HEK293 (cell line): ENCODE results near the gene DNMT3A.

Experiments used
- CTCF ChIA-PET: fragments of 350-600 bp; formaldehyde crosslinking; extraction: SDS; loops from one replicate; lab custom pipeline; 2021; ENCODE audit warnings: antibody characterized with exemption; lab: Yijun Ruan, JAX
- POLR2A ChIA-PET: fragments of 300-600 bp; formaldehyde crosslinking; extraction: SDS; loops from one replicate; lab custom pipeline; 2020; ENCODE audit warnings: antibody characterized with exemption, inconsistent platforms; lab: Yijun Ruan, JAX
- H3K27ac ChIP-seq: fragments of 200-500 bp; sonication (Bioruptor generic); 2 replicates; pipeline ENCODE4 v1.5.1; 2014; ENCODE audit warnings: low read depth, low read length, control low read depth, inconsistent platforms; ENCODE audit errors: extremely low read depth
- H3K36me3 ChIP-seq, 2 experiments: fragments of 200-500 bp in 1 of 2; sonication (Bioruptor generic) in 1 of 2; 1 replicate in 1 of 2; 2 replicates in 1 of 2; pipeline ENCODE4 v1.5.1; 2014 to 2017; ENCODE audit warnings: inconsistent platforms in 2 of 2, low read length in 2 of 2; ENCODE audit not compliant: control insufficient read depth in 2 of 2, insufficient read depth in 1 of 2
- H3K4me1 ChIP-seq: fragments of 200-500 bp; sonication (Bioruptor generic); 2 replicates; pipeline ENCODE4 v1.5.1; 2014; ENCODE audit warnings: mild to moderate bottlenecking, low read length, inconsistent platforms; ENCODE audit not compliant: control insufficient read depth, insufficient read depth
- H3K4me3 ChIP-seq: 2 replicates; pipeline ENCODE4 v1.5.1; 2011; ENCODE audit warnings: low read depth, mild to moderate bottlenecking, control low read depth, low read length, moderate library complexity
- H3K9me3 ChIP-seq: fragments of 200-500 bp; sonication (Bioruptor generic); 2 replicates; pipeline ENCODE4 v1.5.1; 2014; ENCODE audit warnings: low read depth, low read length, inconsistent platforms; ENCODE audit not compliant: control insufficient read depth, insufficient read depth
- GLI2 ChIP-seq: fragments of 450-650 bp; formaldehyde crosslinking; IDR thresholded peaks from 2 replicates; pipeline ENCODE4; 2017; ENCODE audit warnings: missing biosample characterization, missing genetic modification characterization, low read depth, borderline replicate concordance
- REPIN1 ChIP-seq: fragments of 450-650 bp; formaldehyde crosslinking; IDR thresholded peaks from 2 replicates; pipeline ENCODE4 v1.5.1; 2017; ENCODE audit warnings: missing biosample characterization, missing genetic modification characterization, low read depth
- SCRT2 ChIP-seq: fragments of 450-650 bp; formaldehyde crosslinking; IDR thresholded peaks from 2 replicates; pipeline ENCODE4 v1.5.1; 2016; ENCODE audit warnings: missing biosample characterization, missing genetic modification characterization
- WT1 ChIP-seq: fragments of 450-650 bp; formaldehyde crosslinking; IDR thresholded peaks from 2 replicates; pipeline ENCODE4 v1.5.1; 2016; ENCODE audit warnings: missing biosample characterization, missing genetic modification characterization
- ZBTB7A ChIP-seq: fragments of 450-650 bp; formaldehyde crosslinking; IDR thresholded peaks from 2 replicates; pipeline ENCODE4 v1.5.1; 2016; ENCODE audit warnings: low read depth, missing biosample characterization, missing genetic modification characterization
- ZIC2 ChIP-seq: fragments of 450-650 bp; formaldehyde crosslinking; IDR thresholded peaks from 2 replicates; pipeline ENCODE4 v1.5.1; 2016; ENCODE audit warnings: missing biosample characterization, missing genetic modification characterization
- ZNF132 ChIP-seq: fragments of 450-650 bp; formaldehyde crosslinking; IDR thresholded peaks from 2 replicates; pipeline ENCODE4 v1.5.1; 2017; ENCODE audit warnings: missing biosample characterization, missing genetic modification characterization, borderline replicate concordance
- ZNF169 ChIP-seq: fragments of 450-650 bp; formaldehyde crosslinking; IDR thresholded peaks from 2 replicates; pipeline ENCODE4 v1.5.1; 2016; ENCODE audit warnings: missing biosample characterization, missing genetic modification characterization
- ZNF221 ChIP-seq: fragments of 450-650 bp; formaldehyde crosslinking; IDR thresholded peaks from 2 replicates; pipeline ENCODE4 v1.5.1; 2017; ENCODE audit warnings: missing biosample characterization, missing genetic modification characterization, borderline replicate concordance
- ZNF394 ChIP-seq: fragments of 450-650 bp; formaldehyde crosslinking; IDR thresholded peaks from 2 replicates; pipeline ENCODE4 v1.5.1; 2016; ENCODE audit warnings: missing biosample characterization, missing genetic modification characterization, mild to moderate bottlenecking, moderate library complexity, borderline replicate concordance
- ZNF596 ChIP-seq: fragments of 450-650 bp; IDR thresholded peaks from 2 replicates; pipeline ENCODE4 v1.5.0; 2018; ENCODE audit warnings: missing biosample characterization, mild to moderate bottlenecking, missing genetic modification characterization, moderate library complexity
- ZNF623 ChIP-seq: fragments of 450-650 bp; formaldehyde crosslinking; IDR thresholded peaks from 2 replicates; pipeline ENCODE4 v1.5.1; 2016; ENCODE audit warnings: missing biosample characterization, missing genetic modification characterization
- ZNF830 ChIP-seq: fragments of 450-650 bp; IDR thresholded peaks from 2 replicates; pipeline ENCODE4 v1.5.0; 2018; ENCODE audit warnings: missing biosample characterization, missing genetic modification characterization, low read depth, mild to moderate bottlenecking, moderate library complexity
- TF ChIP-seq, protein P1 (sequence below): fragments of 450-650 bp; formaldehyde crosslinking; IDR thresholded peaks from 2 replicates; pipeline ENCODE4 v1.5.1; 2016; ENCODE audit warnings: missing biosample characterization, missing genetic modification characterization, borderline replicate concordance
- TF ChIP-seq, protein P2 (sequence below): fragments of 450-650 bp; formaldehyde crosslinking; IDR thresholded peaks from 2 replicates; pipeline ENCODE4 v1.5.1; 2016; ENCODE audit warnings: missing biosample characterization, missing genetic modification characterization
- TF ChIP-seq, protein P3 (sequence below): fragments of 450-650 bp; formaldehyde crosslinking; IDR thresholded peaks from 2 replicates; pipeline ENCODE4 v1.5.1; 2016; ENCODE audit warnings: missing biosample characterization, missing genetic modification characterization
- TF ChIP-seq, protein P4 (sequence below): fragments of 450-650 bp; formaldehyde crosslinking; IDR thresholded peaks from 2 replicates; pipeline ENCODE4 v1.5.1; 2016; ENCODE audit warnings: missing biosample characterization, missing genetic modification characterization
- TF ChIP-seq, protein P5 (sequence below): fragments of 450-650 bp; formaldehyde crosslinking; IDR thresholded peaks from 2 replicates; pipeline ENCODE4 v1.5.1; 2016; ENCODE audit warnings: missing biosample characterization, missing genetic modification characterization
- TF ChIP-seq, protein P6 (sequence below): fragments of 450-650 bp; formaldehyde crosslinking; IDR thresholded peaks from 2 replicates; pipeline ENCODE4 v1.5.1; 2017; ENCODE audit warnings: missing biosample characterization, missing genetic modification characterization

The DNMT3A gene

DNA sequence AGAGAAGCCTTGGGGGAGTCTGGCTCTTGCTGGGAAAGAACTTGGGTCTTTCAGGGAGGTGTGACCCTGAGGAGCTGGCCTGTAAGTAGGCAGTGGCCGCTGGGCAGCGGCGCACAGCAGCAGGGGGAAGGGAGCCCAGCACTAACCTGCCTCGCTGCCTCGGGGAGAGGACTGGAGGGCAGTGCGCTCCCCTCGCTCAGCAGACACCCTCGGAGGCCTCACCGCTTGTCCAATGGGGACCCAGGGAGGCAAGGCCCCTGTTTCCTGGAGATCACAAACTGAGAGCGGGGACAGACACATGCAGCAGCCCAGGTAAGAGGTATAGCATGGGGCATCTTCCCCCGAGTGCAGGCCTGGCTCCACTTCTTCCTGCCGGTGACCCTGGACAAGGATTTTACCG is 3.3 kb downstream of the DNMT3A start:
- CTCF ChIA-PET, result interaction anchor here (0.6 to 1.9 kb wide), 4 partner anchors 10 to 29 kb away, joined by 3 to 5 read pairs (median 4); no protein-coding TSS in a partner anchor
- Histone ChIP-seq H3K4me1 (peaks cover 11% of the 10 kb centered on the region; the same call in 1 of the 2 replicates), H3K36me3 (no peaks in the 10 kb centered on the region), H3K27ac (no peak overlapping the region; the same call in 1 of the 2 replicates), H3K9me3 (no peaks in the 10 kb centered on the region), H3K4me3 (no peak overlapping the region)
- POLR2A ChIA-PET, result no interaction called here
- TF ChIP-seq, protein P1, sequence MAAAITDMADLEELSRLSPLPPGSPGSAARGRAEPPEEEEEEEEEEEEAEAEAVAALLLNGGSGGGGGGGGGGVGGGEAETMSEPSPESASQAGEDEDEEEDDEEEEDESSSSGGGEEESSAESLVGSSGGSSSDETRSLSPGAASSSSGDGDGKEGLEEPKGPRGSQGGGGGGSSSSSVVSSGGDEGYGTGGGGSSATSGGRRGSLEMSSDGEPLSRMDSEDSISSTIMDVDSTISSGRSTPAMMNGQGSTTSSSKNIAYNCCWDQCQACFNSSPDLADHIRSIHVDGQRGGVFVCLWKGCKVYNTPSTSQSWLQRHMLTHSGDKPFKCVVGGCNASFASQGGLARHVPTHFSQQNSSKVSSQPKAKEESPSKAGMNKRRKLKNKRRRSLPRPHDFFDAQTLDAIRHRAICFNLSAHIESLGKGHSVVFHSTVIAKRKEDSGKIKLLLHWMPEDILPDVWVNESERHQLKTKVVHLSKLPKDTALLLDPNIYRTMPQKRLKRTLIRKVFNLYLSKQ (tag by site-specific recombination), result no peak
- no peak for TF ChIP-seq SCRT2 (tag by site-specific recombination)
- TF ChIP-seq, protein P2, sequence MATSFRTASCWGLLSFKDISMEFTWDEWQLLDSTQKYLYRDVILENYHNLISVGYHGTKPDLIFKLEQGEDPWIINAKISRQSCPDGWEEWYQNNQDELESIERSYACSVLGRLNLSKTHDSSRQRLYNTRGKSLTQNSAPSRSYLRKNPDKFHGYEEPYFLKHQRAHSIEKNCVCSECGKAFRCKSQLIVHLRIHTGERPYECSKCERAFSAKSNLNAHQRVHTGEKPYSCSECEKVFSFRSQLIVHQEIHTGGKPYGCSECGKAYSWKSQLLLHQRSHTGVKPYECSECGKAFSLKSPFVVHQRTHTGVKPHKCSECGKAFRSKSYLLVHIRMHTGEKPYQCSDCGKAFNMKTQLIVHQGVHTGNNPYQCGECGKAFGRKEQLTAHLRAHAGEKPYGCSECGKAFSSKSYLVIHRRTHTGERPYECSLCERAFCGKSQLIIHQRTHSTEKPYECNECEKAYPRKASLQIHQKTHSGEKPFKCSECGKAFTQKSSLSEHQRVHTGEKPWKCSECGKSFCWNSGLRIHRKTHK (tag by site-specific recombination), result no peak
- TF ChIP-seq GLI2 (tag by site-specific recombination), result no peak
- TF ChIP-seq ZNF221 (tag by site-specific recombination), result no peak
- no peak for TF ChIP-seq ZNF596
- TF ChIP-seq WT1, result no peak
- TF ChIP-seq ZNF132 (tag by site-specific recombination), result no peak
- TF ChIP-seq ZIC2 (tag by site-specific recombination), result no peak
- no peak for TF ChIP-seq ZNF169 (tag by site-specific recombination)
- TF ChIP-seq, protein P3, sequence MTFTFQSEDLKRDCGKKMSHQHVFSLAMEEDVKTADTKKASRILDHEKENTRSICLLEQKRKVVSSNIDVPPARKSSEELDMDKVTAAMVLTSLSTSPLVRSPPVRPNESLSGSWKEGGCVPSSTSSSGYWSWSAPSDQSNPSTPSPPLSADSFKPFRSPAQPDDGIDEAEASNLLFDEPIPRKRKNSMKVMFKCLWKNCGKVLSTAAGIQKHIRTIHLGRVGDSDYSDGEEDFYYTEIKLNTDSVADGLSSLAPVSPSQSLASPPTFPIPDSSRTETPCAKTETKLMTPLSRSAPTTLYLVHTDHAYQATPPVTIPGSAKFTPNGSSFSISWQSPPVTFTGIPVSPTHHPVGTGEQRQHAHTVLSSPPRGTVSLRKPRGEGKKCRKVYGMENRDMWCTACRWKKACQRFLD, result no peak
- TF ChIP-seq REPIN1 (tag by site-specific recombination), result no peak
- TF ChIP-seq, protein P4, sequence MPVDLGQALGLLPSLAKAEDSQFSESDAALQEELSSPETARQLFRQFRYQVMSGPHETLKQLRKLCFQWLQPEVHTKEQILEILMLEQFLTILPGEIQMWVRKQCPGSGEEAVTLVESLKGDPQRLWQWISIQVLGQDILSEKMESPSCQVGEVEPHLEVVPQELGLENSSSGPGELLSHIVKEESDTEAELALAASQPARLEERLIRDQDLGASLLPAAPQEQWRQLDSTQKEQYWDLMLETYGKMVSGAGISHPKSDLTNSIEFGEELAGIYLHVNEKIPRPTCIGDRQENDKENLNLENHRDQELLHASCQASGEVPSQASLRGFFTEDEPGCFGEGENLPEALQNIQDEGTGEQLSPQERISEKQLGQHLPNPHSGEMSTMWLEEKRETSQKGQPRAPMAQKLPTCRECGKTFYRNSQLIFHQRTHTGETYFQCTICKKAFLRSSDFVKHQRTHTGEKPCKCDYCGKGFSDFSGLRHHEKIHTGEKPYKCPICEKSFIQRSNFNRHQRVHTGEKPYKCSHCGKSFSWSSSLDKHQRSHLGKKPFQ (tag by site-specific recombination), result no peak
- TF ChIP-seq ZNF394 (tag by site-specific recombination), result no peak
- TF ChIP-seq, protein P5, sequence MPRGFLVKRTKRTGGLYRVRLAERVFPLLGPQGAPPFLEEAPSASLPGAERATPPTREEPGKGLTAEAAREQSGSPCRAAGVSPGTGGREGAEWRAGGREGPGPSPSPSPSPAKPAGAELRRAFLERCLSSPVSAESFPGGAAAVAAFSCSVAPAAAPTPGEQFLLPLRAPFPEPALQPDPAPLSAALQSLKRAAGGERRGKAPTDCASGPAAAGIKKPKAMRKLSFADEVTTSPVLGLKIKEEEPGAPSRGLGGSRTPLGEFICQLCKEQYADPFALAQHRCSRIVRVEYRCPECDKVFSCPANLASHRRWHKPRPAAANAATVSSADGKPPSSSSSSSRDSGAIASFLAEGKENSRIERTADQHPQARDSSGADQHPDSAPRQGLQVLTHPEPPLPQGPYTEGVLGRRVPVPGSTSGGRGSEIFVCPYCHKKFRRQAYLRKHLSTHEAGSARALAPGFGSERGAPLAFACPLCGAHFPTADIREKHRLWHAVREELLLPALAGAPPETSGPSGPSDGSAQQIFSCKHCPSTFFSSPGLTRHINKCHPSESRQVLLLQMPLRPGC (tag by site-specific recombination), result no peak
- no peak for TF ChIP-seq ZNF623
- TF ChIP-seq, protein P6, sequence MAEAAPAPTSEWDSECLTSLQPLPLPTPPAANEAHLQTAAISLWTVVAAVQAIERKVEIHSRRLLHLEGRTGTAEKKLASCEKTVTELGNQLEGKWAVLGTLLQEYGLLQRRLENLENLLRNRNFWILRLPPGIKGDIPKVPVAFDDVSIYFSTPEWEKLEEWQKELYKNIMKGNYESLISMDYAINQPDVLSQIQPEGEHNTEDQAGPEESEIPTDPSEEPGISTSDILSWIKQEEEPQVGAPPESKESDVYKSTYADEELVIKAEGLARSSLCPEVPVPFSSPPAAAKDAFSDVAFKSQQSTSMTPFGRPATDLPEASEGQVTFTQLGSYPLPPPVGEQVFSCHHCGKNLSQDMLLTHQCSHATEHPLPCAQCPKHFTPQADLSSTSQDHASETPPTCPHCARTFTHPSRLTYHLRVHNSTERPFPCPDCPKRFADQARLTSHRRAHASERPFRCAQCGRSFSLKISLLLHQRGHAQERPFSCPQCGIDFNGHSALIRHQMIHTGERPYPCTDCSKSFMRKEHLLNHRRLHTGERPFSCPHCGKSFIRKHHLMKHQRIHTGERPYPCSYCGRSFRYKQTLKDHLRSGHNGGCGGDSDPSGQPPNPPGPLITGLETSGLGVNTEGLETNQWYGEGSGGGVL (tag by site-specific recombination), result no peak
- no peak for TF ChIP-seq ZBTB7A (tag by site-specific recombination)
- no peak for TF ChIP-seq ZNF830 (tag by site-specific recombination)
